ENCODE results near the gene DCAF4. TPM values are rescaled to one million over a fixed set of nuclear protein-coding genes. Genes with fewer than 3 reads are reported as not detected.

DCAF4 gene
- total and polyA plus RNA-seq, 2 of the 4 experiments (the other 2 are of a cell fraction) = 28.8 to 29.4 TPM

DNA sequence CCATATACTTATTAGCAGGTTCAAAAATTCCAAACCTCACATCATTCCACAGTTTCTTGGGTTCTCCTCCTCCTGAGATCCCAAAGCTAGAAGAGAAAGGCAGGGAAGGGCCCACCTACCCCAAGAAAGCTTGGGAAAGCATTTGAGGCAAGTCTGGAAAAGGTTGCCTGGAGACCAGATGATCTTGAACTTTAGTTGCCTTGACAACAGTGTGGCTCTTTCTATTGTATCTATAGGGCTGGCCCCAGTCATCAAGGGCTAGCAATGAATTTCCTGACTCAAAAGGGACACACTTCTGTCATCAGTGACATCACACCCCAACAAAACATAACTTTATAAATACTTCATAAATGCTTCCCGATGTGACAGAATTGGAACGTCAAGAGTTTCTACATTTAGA lies 60.6 kb downstream of the DCAF4 start:
- Histone ChIP-seq H4K91ac (ENCODE audit: insufficient read depth, low read depth, low read length) (no peak overlapping the region), H4K5ac (ENCODE audit: low read depth, low read length) (no peak overlapping the region), H3K4me3 (ENCODE audit: insufficient read depth, low read depth, low read length) (no peak overlapping the region), H3K23ac (ENCODE audit: low read depth, low read length) (no peak overlapping the region), H2BK20ac (ENCODE audit: low read depth, low read length) (no peak overlapping the region), H3K56ac (ENCODE audit: extremely low read depth, insufficient read depth, low read length) (no peak overlapping the region), H3K9ac (ENCODE audit: low read depth, low read length) (no peak overlapping the region), H4K8ac (ENCODE audit: low read depth in 2 of 2, low read length in 2 of 2) (no peak overlapping the region), H3K9me1 (ENCODE audit: insufficient read depth, low read length) (no peaks in the 10 kb centered on the region), H3K79me1 (ENCODE audit: low read depth in 1 of 2, low read length in 2 of 2) (peaks cover 9 to 19% of the 10 kb centered on the region in 2 experiments; a peak in 3 of 4 replicates), H2BK5ac (ENCODE audit: low read depth, low read length, poor library complexity, severe bottlenecking) (no peak overlapping the region), H2AK5ac (ENCODE audit: low read depth, low read length) (no peak overlapping the region), H2BK120ac (ENCODE audit: low read depth, low read length) (no peak overlapping the region), H3K4me1 (ENCODE audit: control insufficient read depth, insufficient read depth, low read length) (no peaks in the 10 kb centered on the region), H3K18ac (ENCODE audit: low read depth, low read length) (no peak overlapping the region), H3K9me3 (ENCODE audit: control insufficient read depth, insufficient read depth, low read length) (no peaks in the 10 kb centered on the region), H3K27me3 (ENCODE audit: control insufficient read depth, insufficient read depth, low read length) (no peaks in the 10 kb centered on the region), H2BK15ac (ENCODE audit: low read depth, low read length) (no peak overlapping the region), H3K14ac (replicated peaks; ENCODE audit: low read depth, low read length) (no peak overlapping the region), H2AFZ (replicated peaks; ENCODE audit: low read length, poor library complexity) (no peak overlapping the region), H4K20me1 (ENCODE audit: insufficient read depth, low read length) (peaks cover 3% of the 10 kb centered on the region; the same call in 1 of the 2 replicates), H3K27ac (ENCODE audit: insufficient read depth, low read length) (no peak overlapping the region), H3K4me2 (ENCODE audit: low read depth, low read length) (no peak overlapping the region), H3K4ac (ENCODE audit: low read depth, low read length) (no peak overlapping the region), H3K36me3 (ENCODE audit: control insufficient read depth, insufficient read depth, low read length) (peaks cover 37% of the 10 kb centered on the region), H2AK9ac (replicated peaks; ENCODE audit: low read depth, low read length, poor library complexity) (no peak overlapping the region)
- WGBS, 2 experiments (ENCODE audit: extremely low coverage in 2 of 2, insufficient read length in 1 of 2) = no CpG with 5 or more reads among the region's 2 CpGs
- ChIA-PET POLR2A (ENCODE audit: unreplicated experiment) (no interaction called here), CTCF (no interaction called here)
- in situ Hi-C loops (cut with MboI; ENCODE audit: low sequenced_read_pairs) = no loop called here
- DNase-seq = no peak
- BruUV-seq (replicated peaks) = no TSS peak
- intact Hi-C loops (cut with micrococcal nuclease) = no loop called here
- no peak for ATAC-seq (ENCODE audit: low read depth)
- TF ChIP-seq MAFK (IDR thresholded peaks at IDR 0.05; ENCODE audit: low read depth, low read length) (no peak), BHLHE40 (IDR thresholded peaks at IDR 0.05; ENCODE audit: low read depth, low read length) (no peak), RAD21 (IDR thresholded peaks at IDR 0.05; ENCODE audit: low read length) (no peak)
- TF ChIP-seq, protein P1, sequence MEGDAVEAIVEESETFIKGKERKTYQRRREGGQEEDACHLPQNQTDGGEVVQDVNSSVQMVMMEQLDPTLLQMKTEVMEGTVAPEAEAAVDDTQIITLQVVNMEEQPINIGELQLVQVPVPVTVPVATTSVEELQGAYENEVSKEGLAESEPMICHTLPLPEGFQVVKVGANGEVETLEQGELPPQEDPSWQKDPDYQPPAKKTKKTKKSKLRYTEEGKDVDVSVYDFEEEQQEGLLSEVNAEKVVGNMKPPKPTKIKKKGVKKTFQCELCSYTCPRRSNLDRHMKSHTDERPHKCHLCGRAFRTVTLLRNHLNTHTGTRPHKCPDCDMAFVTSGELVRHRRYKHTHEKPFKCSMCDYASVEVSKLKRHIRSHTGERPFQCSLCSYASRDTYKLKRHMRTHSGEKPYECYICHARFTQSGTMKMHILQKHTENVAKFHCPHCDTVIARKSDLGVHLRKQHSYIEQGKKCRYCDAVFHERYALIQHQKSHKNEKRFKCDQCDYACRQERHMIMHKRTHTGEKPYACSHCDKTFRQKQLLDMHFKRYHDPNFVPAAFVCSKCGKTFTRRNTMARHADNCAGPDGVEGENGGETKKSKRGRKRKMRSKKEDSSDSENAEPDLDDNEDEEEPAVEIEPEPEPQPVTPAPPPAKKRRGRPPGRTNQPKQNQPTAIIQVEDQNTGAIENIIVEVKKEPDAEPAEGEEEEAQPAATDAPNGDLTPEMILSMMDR (conservative IDR thresholded peaks at IDR 0.05; ENCODE audit: low read depth, low read length) = no peak
- TF ChIP-seq, protein P2, sequence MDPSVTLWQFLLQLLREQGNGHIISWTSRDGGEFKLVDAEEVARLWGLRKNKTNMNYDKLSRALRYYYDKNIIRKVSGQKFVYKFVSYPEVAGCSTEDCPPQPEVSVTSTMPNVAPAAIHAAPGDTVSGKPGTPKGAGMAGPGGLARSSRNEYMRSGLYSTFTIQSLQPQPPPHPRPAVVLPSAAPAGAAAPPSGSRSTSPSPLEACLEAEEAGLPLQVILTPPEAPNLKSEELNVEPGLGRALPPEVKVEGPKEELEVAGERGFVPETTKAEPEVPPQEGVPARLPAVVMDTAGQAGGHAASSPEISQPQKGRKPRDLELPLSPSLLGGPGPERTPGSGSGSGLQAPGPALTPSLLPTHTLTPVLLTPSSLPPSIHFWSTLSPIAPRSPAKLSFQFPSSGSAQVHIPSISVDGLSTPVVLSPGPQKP (IDR thresholded peaks at IDR 0.05; ENCODE audit: borderline replicate concordance, low read depth, low read length) = no peak
- dilution Hi-C loops (cut with HindIII; ENCODE audit: low sequenced_read_pairs, unreplicated experiment) = no loop called here

Data from IMR-90 (cell line).